ENCODE results near the gene RTN1. TPM values are rescaled to one million over a fixed set of nuclear protein-coding genes. Genes with fewer than 3 reads are reported as not detected.
"Not testable (repeated sequence)": the region's sequence is repeated elsewhere in the genome, so short reads cannot be mapped to it uniquely, and the experiment has no call there.

RTN1 gene
- total RNA-seq, 2 donors from 2014 or later, result 8.6 to 11.2 TPM

GRCh38 chr14:59664741-59665140, 205.8 kb downstream of the RTN1 start:
- no peak for ATAC-seq
- 70 to 78% methylated on average over 2 of the region's 2 CpGs for WGBS, 2 donors

GRCh38 chr14:59657769-59658168, 212.8 kb downstream of the RTN1 start:
- TF ChIP-seq CTCF (IDR thresholded peaks at IDR 0.05) (no peak), POLR2A (IDR thresholded peaks at IDR 0.05) (no peak)
- H3K4me3 ChIP-seq, result no peak overlapping the region
- H3K27ac ChIP-seq, result no peak overlapping the region
- DNase-seq (no peak), ATAC-seq (no peak)
- H3K27me3 ChIP-seq, result no peaks in the 10 kb centered on the region
- peaks cover 0 to 4% (median 0%) of the 10 kb centered on the region in 3 donors for H3K9me3 ChIP-seq
- WGBS, 2 donors, result 59 to 71% methylated on average over 4 to 7 of the region's 7 CpGs
- H3K36me3 ChIP-seq (replicated peaks in 1 of 2; ENCODE audit: insufficient read depth in 1 of 2, low read depth in 2 of 2), result no peaks in the 10 kb centered on the region
- intact Hi-C loops (cut with DNase I), result no loop called here
- H3K4me1 ChIP-seq, result no peaks in the 10 kb centered on the region

More at GRCh38 chr14:59664741-59665140, 205.8 kb downstream of the RTN1 start:
- intact Hi-C loops (cut with DNase I), result no loop called here
- DNase-seq, result no peak
- Histone ChIP-seq H3K9me3 (peaks cover 0 to 6% (median 0%) of the 10 kb centered on the region in 3 donors), H3K4me3 (no peak overlapping the region), H3K4me1 (no peaks in the 10 kb centered on the region), H3K27ac (no peak overlapping the region), H3K36me3 (replicated peaks in 1 of 2; ENCODE audit: insufficient read depth in 1 of 2, low read depth in 2 of 2) (no peaks in the 10 kb centered on the region), H3K27me3 (no peaks in the 10 kb centered on the region)
- TF ChIP-seq POLR2A (IDR thresholded peaks at IDR 0.05) (no peak), CTCF (IDR thresholded peaks at IDR 0.05) (no peak)

- 56 to 71% methylated on average over 2 of the region's 2 CpGs for WGBS, 2 donors
- H3K36me3 ChIP-seq (replicated peaks in 1 of 2; ENCODE audit: insufficient read depth in 1 of 2, low read depth in 2 of 2), result no peaks in the 10 kb centered on the region
- peaks cover 0 to 6% (median 0%) of the 10 kb centered on the region in 3 donors for H3K9me3 ChIP-seq
- TF ChIP-seq POLR2A (IDR thresholded peaks at IDR 0.05), result no peak
- no peak for TF ChIP-seq CTCF (IDR thresholded peaks at IDR 0.05)
- H3K27me3 ChIP-seq, result no peaks in the 10 kb centered on the region
- no peak for ATAC-seq
- intact Hi-C loops (cut with DNase I), result no loop called here
- no peak overlapping the region for H3K4me3 ChIP-seq
- no peak overlapping the region for H3K27ac ChIP-seq
- H3K4me1 ChIP-seq, result no peaks in the 10 kb centered on the region
- DNase-seq, result no peak
Observed at GRCh38 chr14:59656473-59656872, 214.1 kb downstream of the RTN1 start.

- H3K9me3 ChIP-seq; H3K27me3 ChIP-seq; H3K36me3 ChIP-seq (replicated peaks in 1 of 2; ENCODE audit: insufficient read depth in 1 of 2, low read depth in 2 of 2); H3K4me1 ChIP-seq; H3K4me3 ChIP-seq; H3K27ac ChIP-seq; ATAC-seq; DNase-seq; intact Hi-C loops (cut with DNase I): not testable (repeated sequence)
- WGBS, 2 donors, result 81 to 82% methylated on average over 10 of the region's 10 CpGs
Observed at GRCh38 chr14:59654131-59654530, 216.4 kb downstream of the RTN1 start.

GRCh38 chr14:59646832-59647231, 223.7 kb downstream of the RTN1 start:
- ATAC-seq; H3K4me3 ChIP-seq; H3K36me3 ChIP-seq (replicated peaks in 1 of 2; ENCODE audit: insufficient read depth in 1 of 2, low read depth in 2 of 2); DNase-seq; intact Hi-C loops (cut with DNase I); H3K27me3 ChIP-seq; H3K27ac ChIP-seq; H3K4me1 ChIP-seq: not testable (repeated sequence)
- 72 to 92% methylated on average over 1 of the region's 1 CpG for WGBS, 2 donors
- H3K9me3 ChIP-seq, result peaks cover 0 to 25% (median 0%) of the 10 kb centered on the region in 3 donors

- Histone ChIP-seq H3K4me3 (no peak overlapping the region), H3K27ac (no peak overlapping the region), H3K36me3 (replicated peaks in 1 of 2; ENCODE audit: insufficient read depth in 1 of 2, low read depth in 2 of 2) (no peaks in the 10 kb centered on the region), H3K27me3 (no peaks in the 10 kb centered on the region), H3K4me1 (no peaks in the 10 kb centered on the region), H3K9me3 (no peaks in the 10 kb centered on the region)
- TF ChIP-seq CTCF (IDR thresholded peaks at IDR 0.05), result no peak
- no peak for TF ChIP-seq POLR2A (IDR thresholded peaks at IDR 0.05)
- 42 to 65% methylated on average over 4 of the region's 4 CpGs for WGBS, 2 donors
- no peak for DNase-seq
- ATAC-seq, result no peak
- intact Hi-C loops (cut with DNase I), result no loop called here
Observed at GRCh38 chr14:59638885-59639284, 231.7 kb downstream of the RTN1 start.
